Pons (tissue), 1 donor: Measurements from ENCODE around the gene SAT2.
"Not testable (repeated sequence)": the region's sequence is repeated elsewhere in the genome, so short reads cannot be mapped to it uniquely, and the experiment has no call there.

ENCODE experiments used
- DNase-seq: peaks from one replicate; pipeline ENCODE4 v3.0.0-alpha.2; 2016; ENCODE audit warnings: low spot score

Gene SAT2

DNA sequence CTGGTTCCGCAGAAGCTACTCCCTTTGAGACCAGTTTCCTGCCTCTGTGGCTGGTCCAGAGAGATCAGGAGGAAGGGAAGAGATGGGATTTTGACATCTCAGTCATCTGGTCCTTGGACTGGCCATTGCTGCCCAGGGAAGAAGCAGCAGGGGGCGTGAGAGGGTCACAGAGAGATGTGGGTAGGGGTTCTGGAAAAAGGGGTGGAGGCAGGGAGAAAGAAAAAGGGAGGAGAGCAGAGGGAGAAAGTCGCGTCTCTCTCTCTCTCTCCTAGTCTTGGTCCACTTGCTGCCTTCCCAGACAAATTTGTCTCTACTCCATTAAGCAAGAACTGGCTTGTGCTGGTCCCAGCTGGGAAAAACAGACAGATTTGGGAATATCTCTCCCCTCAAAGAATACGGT is 6.8 kb upstream of the SAT2 start:
- peak; percentile 59 for DNase-seq

DNA sequence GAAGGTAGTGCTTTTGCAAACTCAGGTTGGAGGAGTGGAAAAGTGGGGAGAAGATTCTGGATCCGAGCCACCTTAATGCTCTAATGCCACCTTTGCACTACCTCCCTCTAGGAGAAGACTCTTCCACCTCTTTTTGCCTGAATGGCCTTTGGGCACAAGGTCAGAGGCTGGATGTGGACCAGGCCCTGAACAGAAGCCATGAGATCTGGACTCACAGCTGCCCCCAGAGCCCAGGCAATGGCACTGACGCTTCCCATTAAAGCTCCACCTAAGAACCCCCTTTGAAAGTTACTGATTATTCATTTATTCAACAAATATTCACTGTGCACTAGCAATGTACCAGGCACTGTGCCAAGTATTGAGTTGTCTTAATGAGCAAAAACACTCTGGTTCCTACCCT is 5.5 kb upstream of the SAT2 start:
- DNase-seq: no peak

DNA sequence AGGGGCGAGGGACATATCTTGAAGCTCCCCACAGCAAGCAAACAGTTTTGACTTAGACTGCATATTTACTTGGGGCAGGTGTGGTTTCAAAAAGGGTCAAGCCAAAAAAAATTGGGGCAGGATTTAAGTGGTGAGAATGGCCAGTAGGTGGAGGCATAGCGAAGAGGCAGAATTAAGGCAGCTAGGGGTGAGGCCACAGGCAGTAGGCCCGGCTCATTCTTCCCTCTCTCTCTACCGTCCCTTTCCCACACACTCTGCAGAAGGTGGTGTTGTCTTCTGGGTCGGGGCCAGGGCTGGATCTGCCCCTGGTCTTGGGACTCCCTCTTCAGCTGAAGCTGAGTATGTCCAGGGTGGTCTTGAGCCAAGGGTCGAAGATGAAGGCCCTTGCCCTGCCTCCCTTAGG is 4.9 kb upstream of the SAT2 start:
- no peak for DNase-seq

DNA sequence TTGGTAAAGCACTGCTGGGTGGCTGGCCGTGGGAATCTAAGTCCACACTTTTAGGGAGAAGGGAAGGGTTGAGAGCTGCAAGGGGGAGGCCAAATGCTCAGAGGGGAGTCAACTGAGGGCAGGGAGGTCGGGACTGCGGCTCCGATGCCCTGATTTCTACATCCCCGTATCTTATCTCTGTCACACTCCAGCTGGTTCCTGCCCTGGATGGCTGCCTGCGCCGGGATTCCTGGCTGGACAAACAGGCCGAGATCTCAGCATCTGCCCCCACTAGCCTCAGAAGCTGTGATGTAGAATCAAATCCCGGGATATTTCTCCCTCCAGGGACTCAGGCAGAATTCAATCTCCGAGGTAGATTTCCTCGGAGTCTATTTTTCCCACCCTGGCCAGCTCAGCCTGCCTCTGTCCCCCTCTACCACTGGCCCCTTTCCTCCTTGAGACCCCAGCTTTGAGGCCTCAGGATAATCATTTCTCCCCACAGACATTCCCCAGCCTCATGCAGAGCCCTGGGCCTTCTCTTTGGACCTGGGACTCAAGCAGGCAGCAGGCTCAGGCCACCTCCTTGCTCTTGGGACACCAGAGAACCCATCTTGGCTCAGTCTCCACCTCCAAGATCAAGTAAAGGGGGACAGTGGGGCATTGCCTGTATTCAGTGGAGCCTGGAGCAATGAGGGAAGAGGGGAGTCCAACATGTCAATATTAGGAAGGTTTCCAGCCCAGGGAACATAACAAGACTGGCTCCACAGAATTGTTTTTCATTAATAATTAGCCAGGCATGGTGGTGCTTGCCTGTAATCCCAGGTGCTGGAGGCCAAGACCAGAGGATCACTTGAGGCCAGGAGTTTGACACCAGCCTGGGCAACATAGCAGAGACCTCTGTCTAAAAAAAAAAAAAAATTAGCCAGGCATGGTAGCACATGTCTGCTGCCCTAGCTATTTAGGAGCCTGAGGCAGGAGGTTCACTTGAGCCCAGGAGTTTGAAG is 4.1 kb upstream of the SAT2 start:
- DNase-seq: no peak

DNA sequence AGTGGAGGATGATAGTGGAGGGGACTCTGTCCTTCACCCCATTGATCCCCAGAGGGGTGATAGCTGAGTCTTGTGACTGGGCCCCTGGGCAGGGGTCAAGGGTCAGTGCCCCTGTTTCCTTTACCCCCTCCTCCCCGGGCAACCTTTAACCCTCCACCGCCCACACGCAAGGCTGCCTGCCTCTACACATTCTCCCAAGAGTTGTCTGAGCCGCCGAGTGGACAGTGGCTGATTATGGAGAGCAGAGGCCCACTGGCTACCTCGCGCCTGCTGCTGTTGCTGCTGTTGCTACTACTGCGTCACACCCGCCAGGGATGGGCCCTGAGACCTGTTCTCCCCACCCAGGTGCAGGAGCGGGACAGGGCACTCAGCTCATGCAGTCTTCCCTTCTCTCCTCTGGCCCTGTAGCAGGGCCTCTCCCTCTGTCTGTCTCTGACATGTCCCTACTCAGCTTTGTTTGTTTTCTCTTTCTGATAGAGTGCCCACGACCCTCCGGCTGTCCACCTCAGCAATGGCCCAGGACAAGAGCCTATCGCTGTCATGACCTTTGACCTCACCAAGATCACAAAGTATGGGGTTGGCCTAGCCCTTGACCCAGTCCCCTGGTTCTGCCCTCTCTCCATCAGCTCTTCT is 2.4 kb upstream of the SAT2 start, which contains the start of gene SHBG:
TSS of gene SHBG (plus strand) at position 197 of the 633 bp plus-strand sequence. CDS start at position 235, 38 bp downstream.
- DNase-seq: no peak

DNA sequence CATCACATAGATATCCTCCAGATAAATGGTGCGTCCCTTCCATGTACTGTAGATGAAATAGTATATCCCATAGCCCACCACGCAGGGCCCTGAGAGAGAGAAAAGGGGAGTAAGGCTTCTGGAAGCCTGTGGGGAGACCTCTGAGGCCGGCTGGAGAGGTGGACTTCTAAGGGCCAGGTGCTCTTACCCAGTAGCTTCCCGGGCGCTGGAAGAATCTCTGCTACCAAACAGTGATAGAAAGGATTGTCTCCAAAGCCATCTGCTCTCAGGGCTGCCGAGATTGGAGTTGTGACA is 718 bp downstream of the SAT2 start:
- no peak for DNase-seq

DNA sequence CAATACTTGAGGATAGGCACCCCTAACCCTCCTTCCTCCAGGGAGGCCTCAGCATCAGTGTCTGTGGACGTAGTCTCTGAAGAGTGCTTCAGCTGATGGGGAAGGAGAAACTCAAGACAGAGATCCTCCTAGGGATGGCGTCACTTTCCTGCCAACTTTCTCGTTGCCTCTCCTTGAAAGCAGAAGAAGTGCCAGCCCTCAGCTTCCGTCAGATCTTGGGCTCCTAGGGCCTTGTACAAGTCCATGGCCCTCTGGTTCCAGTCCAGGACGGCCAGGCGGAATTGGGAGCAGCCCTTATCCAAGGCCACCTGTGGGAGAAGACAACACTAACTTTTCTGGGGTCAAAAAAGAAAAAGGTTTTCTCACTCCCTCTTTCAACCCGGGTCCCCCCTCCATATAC is 1.3 kb downstream of the SAT2 start:
- DNase-seq: peak; percentile 46

DNA sequence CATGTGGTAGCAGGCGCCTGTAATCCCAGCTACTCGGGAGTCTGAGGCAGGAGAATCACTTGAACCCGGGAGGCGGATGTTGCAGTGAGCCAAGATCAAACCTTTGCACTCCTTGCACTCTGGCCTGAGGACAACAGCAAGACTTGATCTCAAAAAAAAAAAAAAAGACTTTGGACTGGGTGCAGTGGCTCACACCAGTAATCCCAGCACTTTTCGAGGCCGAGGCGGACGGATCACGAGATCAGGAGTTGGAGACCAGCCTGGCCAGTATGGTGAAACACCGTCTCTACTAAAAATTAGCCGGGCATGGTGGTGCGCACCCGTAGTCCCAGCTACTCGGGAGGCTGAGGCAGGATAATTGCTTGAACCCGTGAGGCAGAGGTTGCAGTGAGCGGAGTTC is 1.9 kb downstream of the SAT2 start:
- not testable (repeated sequence) for DNase-seq

DNA sequence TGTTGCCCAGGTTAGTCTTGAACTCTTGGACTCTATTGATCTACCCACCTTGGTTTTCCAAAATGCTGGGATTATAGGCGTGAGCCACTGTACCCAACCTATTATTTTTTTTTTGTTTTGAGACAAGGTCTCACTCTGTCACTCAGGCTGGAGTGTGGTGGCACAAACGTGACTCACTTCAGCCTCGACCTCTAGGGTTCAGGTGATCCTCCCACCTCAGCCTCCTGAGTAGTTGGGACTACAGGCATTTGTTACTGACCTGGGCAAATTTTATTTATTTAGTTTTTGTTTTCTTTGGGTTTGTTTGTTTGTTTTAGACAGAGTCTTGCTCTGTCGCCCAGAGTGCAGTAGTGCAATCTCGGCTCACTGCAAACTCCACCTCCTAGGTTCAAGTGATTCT is 4.0 kb downstream of the SAT2 start:
- DNase-seq: no peak

DNA sequence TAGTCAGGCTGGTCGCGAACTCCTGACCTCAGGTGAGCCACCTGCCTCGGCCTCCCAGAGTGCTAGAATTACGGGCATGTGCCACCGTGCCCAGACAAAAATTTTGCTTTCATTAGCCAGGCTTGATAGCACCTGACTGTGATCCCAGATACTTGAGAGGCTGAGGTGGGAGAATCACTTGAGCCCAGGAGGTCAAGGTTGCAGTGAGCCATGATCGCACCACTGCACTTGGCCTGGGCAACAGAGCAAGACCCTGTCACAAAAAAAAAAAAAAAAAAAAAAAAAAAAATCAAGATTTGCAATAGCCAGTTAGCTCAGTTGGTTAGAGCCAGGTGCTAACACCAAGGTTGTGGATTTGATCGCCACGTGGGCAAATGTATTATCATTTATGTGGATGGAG is 6.8 kb downstream of the SAT2 start:
- no peak for DNase-seq

DNA sequence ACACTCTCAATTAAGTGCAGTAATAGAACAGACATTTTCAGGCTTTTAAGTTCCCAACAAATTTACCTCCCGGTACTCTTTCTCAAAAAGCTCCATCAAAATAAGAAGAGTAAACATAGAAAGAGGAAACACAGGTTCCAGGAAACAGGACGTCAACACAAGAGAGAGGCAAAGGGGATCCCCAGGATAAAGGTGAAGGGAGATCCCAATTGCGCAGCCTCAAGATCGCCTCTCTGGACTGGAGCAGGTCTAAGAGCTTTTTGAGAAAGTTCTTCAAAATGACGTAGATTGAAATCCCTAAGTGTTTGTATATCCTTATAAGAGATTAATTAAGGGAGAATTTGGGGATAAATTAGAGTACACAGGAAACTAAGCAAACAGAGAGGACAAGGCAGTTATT is 9.0 kb downstream of the SAT2 start:
- no peak for DNase-seq

DNA sequence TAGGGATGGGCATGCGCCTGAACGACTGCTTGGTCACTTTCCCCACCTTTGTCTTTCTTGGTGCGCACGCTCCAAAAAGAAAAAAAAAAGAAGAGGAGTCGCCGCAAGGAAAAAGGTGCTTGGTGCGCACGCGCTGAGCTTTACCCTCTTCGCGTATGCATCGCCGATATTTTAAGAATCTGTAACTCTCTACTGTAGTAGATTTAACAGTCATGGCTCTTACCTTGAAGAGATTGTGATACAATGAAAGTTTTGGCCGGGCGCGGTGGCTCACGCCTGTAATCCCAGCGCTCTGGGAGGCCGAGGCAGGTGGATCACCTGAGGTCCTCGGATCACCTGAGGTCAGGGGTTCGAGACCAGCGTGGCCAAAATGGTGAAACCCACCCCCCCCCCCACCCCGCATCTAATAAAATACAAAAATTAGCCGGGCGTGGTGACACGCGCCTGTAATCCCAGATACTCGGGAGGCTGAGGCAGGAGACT is 12.3 kb downstream of the SAT2 start:
- no peak for DNase-seq

DNA sequence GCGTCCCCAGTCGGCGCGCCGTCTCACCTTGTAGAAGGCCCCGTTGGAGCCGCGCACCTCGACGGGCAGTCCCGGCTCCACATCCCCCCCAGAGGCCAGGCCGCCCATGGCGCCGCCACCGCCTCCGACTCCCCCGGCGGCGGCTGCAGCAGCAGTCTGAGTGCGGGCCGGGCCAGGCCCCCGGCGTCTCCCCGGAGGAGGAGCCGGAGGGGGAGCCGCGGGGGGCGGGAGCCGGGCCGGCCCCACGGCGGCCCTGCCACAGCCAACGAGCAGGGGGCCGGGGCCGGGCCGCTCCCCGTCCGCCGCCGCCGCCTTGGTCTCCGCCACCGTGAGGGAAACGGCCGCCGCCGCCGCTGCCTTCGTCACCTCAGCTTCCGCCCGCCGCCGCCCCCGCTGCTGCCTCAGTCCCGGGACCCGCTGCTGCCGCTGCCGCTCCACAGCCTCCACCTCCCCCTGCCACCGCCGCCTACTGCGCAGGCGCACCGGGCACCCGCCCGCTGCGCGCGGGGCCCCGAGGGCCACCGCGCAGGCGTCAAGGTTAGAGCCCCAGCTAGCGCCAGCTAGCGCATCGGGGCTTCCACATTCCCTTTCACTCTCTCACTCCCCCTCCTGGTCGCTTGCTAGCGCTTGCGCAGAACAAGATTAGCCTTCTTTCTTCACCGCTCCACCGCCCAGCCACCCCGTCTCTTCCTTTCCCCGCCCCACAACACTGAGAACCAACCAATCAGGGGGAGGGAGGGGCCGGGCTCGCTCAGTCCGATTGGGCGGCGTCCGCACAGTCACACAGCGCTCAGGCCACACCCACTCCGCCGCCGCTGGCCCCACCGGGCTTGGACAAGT is 13.0 kb downstream of the SAT2 start, which contains the start of gene FXR2:
TSS of gene FXR2 (minus strand) at position 473 of the 840 bp plus-strand sequence. CDS start at position 108, 365 bp downstream.
- DNase-seq: peak; percentile 100

DNA sequence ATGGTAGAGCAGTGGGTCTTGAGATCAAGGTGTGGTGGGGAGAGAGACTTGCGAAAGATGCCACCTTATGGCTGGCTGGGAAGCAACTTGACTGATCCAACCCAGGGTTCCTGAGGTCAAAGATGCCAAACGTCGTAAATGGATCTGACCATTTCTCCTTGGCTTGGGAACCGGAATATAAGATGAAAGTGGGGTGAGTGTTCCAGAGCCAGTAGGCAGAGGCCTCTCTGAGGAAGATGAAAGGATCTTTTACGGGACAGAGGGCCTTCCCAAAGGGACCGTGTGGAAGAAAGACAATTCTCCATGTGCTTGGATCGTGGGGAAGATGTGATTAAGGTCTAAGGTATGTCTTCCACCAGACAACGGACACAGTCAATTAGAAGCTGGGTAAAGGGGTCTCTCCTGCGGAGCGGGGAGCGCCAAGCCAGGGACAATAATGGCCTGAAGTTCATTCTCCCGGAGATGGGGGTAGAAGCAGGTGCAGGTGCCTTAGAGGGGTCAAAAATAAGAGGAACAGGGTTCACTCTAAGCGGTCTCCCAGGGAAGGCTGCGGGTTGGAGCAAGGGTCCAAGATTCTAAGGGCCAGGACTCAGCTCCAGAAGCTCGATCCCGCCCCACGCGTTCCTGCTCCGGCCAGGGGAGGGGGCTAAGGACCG is 13.7 kb downstream of the SAT2 start:
- no peak for DNase-seq

DNA sequence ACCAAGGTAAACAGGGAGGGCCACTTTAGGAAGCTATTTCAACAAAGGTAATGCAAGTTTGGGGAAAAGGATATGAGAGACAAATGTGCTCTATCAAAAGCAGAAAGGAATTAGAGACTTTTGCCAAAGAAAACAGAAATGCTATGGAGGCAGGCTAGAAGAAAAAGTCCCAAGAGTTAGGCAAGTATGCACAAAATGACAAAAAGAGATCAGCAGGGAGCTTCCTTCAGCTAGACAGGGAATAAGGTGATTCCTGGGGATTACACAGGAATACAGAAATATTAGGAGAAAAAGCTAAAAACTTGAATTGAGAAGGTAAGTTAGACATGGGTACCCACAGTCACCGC is 15.4 kb downstream of the SAT2 start:
- no peak for DNase-seq

DNA sequence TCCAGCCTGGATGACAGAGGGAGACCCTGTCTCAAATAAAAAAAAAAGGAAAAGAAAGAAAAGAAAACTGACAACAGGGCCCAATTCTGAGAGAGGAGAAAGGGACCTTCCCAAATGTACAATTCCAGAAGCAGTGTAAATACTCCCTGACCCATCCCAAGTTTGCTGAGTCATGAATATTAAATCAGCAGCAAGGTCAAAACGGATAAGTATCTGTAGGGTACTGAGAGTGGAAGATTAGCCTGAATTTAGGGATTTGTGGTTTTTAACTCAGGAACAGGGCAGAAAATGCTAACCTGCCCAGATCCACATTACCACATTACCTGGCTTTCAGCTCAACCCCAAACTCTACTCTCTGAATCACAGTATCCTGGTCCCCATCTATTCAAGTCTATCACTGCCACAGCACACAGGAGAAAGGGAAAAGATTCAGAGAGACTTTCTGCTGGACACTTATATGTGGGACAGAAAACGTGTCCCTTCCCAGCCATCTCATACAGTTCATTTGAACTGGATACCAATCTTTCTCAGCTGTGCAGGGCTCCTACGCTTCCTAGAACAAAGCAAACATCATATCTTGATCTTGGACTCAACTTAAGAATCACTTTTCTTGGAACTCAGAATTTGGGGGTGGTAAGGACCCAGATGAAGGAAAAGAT is 15.9 kb downstream of the SAT2 start:
- no peak for DNase-seq

DNA sequence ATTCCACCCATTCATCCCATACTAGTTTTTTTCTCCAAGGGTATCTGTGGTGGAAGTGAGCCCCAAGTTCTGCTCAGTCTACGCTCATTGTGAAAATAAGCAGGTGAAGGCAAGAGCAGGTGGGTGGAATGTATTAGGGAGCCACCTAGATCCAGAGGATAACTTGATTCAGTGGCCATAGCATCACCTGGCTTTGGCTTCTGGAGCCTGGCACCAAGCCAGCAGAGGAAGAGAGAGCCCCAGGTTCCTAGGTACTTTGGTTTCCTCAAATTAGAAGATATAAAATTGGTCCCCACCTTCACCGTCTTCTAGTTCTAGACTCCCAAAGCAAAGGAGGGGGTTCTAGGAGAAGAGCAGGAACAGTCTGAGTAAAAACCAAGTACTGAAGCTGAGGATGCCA is 17.0 kb downstream of the SAT2 start:
- DNase-seq: no peak

DNA sequence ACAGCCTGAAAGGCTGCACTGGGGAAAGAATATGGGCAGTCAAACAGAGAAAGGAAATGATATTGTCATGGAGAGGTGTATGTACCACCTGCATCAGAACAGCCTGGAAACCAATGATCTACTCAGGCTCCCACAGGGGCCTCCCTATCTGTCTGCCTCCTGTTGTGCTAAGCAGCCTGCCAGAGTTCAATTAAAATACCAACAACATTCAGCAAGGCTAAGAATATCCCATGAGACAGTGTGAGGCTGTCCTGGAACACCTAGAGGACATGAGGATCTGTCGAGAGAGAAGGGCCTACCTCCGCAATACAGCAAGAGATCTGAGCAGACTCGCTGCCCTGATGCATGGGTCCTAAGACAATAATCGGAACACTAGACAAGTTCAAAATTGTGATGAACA is 21.3 kb downstream of the SAT2 start:
- DNase-seq: no peak

DNA sequence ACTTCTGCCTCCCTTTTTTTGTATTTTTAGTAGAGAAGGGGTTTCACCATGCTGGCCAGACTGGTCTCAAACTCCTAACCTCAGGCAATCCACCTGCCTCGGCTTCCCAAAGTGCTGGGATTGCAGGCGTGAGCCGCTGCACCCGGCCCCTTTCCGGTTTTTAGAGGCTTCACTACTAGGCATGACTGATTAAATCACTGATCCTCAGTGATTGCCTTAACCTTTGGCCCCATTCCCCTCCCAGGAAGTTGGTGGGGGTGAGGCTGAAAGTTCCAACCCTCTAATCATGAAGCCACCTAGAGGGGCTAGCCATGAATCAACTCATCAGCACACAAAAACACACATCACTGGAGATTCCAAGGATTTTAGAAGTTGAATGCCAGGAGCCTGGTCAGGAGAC is 30.1 kb downstream of the SAT2 start:
- not testable (repeated sequence) for DNase-seq

DNA sequence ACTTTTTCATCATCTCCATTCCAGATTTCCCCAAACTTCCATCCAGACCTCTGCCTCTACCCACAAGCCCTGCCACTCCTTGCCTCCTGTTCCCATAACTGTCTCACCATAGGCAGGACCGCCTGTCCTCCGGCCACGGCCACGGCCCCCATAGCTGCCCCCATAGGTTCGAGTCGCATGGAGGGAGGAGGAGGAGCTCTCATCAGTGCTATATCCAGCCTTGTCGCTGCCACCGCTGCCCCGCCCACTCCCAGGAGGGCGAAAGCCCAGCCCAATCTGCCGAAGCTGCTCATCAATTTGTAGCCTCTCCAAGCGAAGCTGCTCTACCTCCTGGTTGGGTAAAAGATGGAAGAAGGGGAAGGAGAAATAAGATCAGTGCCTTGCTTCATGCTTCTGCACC is 34.3 kb downstream of the SAT2 start:
- no peak for DNase-seq

DNA sequence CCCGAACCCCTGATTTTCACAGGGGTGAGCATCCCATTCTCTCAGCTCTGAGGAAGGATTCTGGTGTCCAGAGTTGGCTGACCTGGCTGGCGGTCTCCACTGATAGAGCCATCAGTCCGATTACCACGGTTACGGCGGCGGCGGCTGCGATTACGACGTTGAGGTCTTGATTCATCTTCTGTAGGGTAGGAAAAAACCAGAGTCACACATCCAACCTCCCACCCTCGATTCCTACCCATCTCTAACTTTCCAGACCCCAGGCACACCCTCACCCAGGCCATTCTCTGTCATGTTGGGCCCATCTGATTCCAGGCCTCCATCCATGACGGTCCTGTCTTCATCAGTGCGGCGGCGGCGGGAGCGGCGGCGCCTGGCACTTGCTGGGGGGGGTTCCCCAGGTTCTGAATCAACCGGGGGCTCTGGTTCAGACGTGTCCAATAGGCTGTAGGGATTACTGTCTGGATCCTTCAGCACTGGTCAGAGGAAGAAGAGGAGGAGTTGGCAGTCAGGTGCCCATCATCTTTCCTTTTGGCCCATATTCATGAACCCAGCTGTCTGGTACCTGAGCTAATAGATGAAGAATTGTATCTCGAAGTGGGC is 35.1 kb downstream of the SAT2 start:
- no peak for DNase-seq
